ENCODE results near the gene MARCHF11.

MARCHF11 gene

DNA sequence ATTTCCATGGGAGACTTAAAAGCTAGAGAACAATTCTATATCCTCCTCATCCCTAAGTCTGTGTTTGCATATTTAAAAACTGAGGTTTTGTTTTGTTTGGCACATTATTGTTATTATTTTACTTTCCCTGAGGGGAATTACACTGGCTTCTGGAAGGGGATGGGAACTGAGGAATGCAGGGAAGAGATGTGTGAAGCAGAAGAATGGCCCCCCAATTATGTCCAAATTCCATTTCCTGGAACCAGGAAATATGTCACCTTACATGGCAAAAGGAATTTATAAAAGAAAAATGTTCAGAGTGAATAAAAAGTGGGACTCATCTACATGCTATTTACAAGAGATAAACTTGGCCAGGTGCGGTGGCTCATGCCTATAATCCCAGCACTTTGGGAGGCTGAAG is 129.8 kb downstream of the MARCHF11 start:
- DNase-seq: no peak

DNA sequence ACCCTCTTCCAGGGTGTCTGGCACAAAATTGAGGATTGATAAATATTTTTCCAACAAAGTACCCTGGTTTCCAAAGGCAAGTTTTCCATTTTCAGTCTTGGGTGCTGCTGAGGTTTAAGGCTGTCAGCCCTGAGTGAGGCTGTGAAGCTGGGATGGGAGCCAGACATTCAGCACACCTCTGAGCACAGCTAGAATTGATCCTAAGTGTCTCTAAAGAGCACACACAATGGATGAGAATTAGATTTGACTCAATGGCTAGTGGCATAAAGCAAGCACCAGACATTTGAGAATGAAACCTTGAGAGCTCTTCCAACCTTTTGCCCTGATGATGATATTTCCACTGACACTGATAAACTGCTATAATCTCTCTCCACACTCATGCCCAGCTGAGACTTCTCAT is 131.5 kb downstream of the MARCHF11 start:
- DNase-seq: no peak

DNA sequence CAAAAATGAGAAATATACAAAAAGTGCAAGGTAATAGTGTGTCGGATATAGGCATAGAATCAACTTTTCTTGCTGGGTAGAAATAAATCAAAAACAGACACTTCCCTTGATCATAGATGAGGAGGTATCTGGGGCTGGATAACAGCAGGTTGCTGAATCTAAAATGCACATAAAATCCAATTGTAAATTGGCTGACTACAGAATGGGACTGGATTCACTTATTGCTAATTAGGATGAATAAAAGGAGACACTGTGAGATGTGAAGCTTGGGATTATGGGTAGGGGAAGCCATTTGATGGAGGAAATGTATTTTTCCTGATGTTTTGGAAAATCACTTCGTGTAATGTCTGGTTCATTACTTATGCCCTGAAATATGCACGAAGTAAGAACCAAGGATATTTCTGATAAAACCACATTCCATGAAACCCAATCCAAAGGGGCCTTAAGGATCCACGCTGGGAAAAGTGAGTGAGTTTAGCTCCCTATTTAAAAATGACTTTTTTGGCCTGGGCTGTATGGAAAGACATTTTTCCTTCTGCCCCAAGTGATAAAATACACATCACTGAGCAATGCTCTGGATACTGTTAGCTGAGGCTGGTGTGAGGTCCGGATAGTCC is 136.1 kb downstream of the MARCHF11 start:
- no peak for DNase-seq

DNA sequence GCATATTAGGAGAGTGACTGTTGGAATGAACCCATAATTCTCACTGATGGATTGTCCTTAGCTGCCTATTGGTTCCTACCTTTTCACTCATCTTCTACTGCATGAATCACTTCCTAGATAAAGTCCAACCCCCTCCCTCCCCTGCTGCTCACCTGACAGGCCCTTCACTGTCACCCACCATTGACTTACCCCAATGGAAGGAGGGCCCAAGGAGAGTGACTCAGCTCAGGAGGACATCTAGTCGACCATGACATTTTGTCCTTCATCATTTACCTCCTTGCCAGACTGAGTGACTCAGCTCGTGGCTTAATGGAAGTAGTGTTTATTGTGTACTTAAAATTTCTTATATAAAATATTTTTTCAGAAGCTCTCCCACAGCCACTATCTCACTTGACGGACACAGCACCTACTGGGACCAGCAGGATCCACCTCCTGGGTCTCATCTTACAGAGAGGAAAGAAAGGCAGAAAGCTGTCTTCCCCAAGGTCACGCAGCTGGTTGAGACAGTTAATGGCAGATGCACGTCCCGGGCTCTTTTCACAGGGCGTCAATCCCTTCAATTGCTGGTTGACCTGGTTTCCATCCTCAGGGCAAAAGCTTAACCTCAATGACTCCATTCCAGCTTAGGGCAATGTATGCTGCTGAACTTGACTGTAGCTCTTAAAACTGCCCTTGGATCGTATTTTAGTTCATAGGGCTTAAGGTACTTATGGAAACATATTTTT is 142.3 kb downstream of the MARCHF11 start:
- no peak for DNase-seq

DNA sequence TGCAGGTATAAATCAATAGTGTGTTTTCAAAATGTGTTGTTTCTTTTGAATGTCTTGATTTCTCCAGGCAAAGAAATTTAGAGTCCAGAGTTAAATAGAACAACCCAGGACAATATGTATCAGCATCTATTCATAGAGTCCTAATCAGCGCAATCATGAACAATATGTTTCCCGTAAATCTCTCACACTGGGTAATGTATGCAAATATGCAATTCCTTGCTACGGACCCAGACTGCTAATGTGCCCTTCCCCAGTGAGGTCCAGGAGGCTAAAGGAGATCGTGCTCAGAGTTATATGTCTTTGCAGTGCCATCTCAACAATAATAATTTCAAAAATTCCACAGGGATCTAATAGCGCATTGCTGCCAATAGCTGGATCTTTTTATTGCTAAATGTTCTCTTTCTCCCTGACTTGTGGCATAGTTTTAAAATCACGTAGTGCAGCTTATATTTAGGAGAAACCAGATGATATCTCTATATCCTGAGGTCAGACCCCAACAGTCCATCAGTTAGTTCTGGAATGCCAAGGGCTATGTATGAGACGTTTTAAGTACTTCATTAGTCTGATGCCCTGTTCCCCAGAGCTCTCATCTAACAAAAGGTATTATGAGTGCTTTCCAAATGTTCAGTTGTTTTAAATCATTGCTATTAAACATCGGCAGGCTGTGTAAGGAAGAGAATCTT is 145.1 kb downstream of the MARCHF11 start:
- DNase-seq: no peak

DNA sequence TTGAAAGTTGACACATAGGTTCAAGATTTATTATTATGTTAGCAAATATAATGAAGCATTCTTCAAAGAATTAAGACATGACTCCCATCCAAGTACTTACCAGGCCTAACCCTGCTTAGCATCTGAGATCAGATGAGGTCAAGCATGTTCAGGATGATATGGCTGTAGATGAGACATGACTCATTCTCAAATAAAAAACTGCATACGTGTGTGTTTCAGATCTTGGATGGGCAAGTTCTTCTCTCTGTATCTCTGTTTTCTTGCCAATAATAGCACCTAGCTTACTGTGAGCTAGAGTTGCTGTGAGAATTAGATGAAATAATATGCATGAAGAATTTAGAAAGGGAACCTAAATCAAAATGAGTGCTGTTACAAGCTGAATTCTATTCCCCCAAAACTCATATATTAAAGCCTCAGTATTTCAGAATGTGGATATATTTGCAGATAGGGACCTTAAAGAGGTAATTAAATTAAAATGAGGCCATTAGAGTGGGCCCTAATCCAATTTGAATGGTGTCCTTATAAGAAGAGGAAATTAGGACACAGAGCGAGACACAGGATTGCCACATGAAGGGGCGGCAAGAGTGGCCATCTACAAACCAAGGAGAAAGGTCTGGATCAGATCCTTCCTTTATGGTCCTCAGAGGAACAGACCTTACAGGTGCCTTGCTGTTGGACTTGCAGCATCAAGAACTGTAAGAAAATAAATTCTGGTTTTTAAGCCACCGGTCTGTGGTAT is 146.2 kb downstream of the MARCHF11 start:
- DNase-seq: no peak

DNA sequence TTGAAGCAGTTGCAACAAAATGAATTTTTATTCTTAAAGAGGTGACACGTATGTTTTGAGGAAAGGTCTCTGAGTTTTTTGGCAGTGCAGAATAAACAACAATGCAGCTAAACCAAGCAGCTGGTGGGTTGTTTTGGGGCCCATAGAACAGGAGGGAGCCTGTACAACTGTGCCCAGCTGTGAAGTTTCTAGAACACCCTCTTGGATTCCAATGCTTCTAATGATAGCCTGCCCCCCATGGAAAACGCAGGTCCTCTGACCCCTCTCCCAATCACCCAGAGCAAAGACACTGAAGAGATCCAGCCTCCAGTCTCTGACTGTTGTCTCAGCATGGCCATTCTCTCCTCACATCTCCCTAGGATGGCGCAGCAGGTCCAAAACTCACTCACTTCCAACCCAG is 150.9 kb downstream of the MARCHF11 start:
- DNase-seq: no peak

DNA sequence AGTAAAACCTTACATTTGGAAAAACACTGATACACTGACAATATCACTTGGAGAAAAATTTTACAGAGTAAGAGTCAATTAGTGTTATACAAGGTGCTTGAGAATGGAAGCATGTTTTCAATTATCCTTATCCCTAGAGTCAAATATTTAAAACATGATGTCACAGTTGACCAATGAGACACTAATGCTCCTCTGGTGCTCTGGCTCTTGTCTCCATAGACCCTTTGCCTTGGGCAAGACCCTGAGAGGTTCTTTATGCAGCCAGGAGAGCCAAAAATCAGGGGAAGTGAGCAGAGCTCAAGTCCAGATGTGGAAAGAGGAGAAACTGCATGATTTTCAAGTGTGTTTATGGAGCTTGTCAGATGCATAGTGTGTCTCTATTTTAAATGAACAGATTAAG is 153.9 kb downstream of the MARCHF11 start:
- DNase-seq: no peak

DNA sequence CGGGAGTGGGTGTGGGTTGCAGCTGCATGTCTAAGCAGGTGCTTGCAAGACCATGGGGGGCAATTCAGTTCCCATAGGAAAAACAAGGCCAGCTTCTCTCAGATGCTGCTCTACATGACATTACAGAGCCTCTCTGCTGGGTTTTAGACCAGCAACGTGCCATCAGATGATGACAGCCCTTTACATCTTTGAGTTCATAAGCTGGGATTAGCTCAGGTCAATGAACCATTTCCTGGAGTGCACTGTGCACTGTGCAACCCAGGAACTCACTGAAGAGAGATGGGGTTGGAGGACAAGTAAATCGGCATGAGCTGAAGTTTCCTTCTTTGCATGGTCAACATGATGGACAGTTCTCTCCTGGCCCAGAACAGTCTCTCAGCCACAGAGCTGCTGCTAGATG is 160.6 kb downstream of the MARCHF11 start:
- no peak for DNase-seq

DNA sequence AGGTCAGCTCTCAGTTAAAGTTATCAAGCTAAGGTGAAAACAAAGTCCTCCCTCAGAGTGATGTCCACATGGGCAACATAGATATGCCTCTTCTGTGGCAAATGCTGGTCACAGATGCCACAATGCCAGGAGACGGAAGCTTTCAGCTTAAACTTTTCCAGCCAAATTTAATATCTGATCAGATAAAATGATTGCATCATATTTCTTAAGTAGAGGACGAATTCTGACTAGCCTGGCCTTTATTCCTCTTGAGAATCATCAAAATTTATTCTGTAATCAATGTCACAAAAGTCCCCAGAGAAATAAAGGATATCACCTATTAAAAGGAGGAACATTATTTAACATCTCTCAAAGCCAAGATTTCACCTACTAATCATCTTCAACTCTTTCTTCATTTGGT is 161.9 kb downstream of the MARCHF11 start:
- no peak for DNase-seq
